OCI-LY1 (cell line): Measurements from ENCODE around the gene LTBP1.

Experiments used
- CTCF ChIP-seq: fragments of 200-600 bp; sonication (generic), shearing (Covaris generic); IDR thresholded peaks from 2 replicates; pipeline ENCODE4 v1.5.1; 2017; ENCODE audit warnings: mild to moderate bottlenecking, antibody characterized with exemption, low read length, moderate library complexity, mixed read lengths
- EZH2 ChIP-seq: fragments of 200-600 bp; sonication (generic), shearing (Covaris generic); IDR thresholded peaks from 2 replicates; pipeline ENCODE4 v1.8.0; 2017; ENCODE audit warnings: borderline replicate concordance, mixed run types, mild to moderate bottlenecking, antibody characterized with exemption, low read length, moderate library complexity, mixed read lengths

GRCh38 chr2:33168425-33168824 lies 221.7 kb downstream of the LTBP1 start:
- TF ChIP-seq CTCF = no peak
- no peak for TF ChIP-seq EZH2
